Stimulated activated CD8-positive, alpha-beta memory T cell treated with anti-CD3 and anti-CD28 coated beads, Interleukin-15, amount 100 ng/mL, for 48 hours (primary cell): ENCODE results near the gene CELF1.

Experiments used
- DNase-seq, 2 donors: peaks; one replicate each; pipeline ENCODE4 v3.0.0-alpha.2; 2020; ENCODE audit warnings: low read depth in 2 of 2

Gene CELF1

GRCh38 chr11:47417712-47418111, 135.2 kb downstream of the CELF1 start:
- DNase-seq, result no peak

GRCh38 chr11:47415949-47416472, 136.9 kb downstream of the CELF1 start:
- no peak for DNase-seq
